Measurements from ENCODE around the gene MEIS3. TPM values are rescaled to one million over a fixed set of nuclear protein-coding genes. Genes with fewer than 3 reads are reported as not detected.
A peak's percentile ranks its signal among the peaks of the same experiment; 100 is the strongest.
"Not testable (repeated sequence)": the region's sequence is repeated elsewhere in the genome, so short reads cannot be mapped to it uniquely, and the experiment has no call there.

Gene MEIS3
- total and polyA plus RNA-seq, 5 experiments from 2014 or later, result not detected

DNA sequence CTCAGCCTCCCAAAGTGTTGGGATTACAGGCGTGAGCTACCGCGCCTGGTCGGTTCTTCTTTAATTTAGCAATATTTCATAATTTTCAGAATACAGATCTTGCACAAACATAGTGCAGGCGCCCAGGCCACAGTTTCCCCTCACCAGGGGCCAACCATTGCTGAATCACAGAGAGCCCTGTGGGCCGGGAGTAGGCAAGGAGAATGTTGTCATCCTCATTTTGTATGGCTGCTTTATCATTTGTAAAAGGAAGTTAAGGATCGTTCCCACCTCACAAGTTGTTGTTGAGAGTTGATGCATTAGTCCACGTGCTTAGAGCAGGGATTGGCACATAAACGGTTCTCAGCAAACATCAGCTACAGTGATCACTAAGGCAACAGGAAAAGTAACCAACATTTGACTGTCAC is 30.2 kb downstream of the MEIS3 start:
- no peaks in the 10 kb centered on the region for H3K9me3 Mint-ChIP-seq
- H3K36me3 Mint-ChIP-seq, result no peaks in the 10 kb centered on the region
- ATAC-seq (no peak), DNase-seq (no peak)
- H3K27me3 Mint-ChIP-seq, result peaks cover 4 to 16% (median 11%) of the 10 kb centered on the region in 5 donors
- no peak overlapping the region for H3K27ac Mint-ChIP-seq
- peaks cover 3 to 7% (median 6%) of the 10 kb centered on the region in 4 donors for H3K4me1 Mint-ChIP-seq
- POLR2A ChIA-PET, result no interaction called here
- H3K4me3 Mint-ChIP-seq, result peak overlapping the region in 1 of 10 donors; percentile 24

DNA sequence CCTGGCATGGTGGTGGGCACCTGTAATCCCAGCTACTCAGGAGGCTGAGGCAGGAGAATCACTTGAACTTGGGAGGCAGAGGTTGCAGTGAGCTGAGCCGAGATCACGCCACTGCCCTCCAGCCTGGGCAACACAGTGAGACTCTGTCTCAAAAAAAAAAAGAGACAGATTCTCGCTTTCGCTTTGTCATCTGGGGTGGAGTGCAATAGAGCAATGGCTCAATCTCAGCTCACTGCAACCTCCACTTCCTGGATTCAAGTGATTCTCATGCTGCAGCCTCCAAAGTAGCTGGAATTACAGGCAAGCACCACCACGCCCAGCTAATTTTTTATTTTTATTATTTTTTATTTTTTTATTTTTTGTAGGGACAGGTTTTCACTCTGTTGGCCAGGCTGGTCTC is 30.6 kb downstream of the MEIS3 start:
- H3K27ac Mint-ChIP-seq, DNase-seq, POLR2A ChIA-PET, H3K36me3 Mint-ChIP-seq, H3K4me1 Mint-ChIP-seq, H3K4me3 Mint-ChIP-seq, ATAC-seq, H3K9me3 Mint-ChIP-seq: not testable (repeated sequence)
- peaks cover 2 to 12% (median 7%) of the 10 kb centered on the region in 5 donors for H3K27me3 Mint-ChIP-seq

DNA sequence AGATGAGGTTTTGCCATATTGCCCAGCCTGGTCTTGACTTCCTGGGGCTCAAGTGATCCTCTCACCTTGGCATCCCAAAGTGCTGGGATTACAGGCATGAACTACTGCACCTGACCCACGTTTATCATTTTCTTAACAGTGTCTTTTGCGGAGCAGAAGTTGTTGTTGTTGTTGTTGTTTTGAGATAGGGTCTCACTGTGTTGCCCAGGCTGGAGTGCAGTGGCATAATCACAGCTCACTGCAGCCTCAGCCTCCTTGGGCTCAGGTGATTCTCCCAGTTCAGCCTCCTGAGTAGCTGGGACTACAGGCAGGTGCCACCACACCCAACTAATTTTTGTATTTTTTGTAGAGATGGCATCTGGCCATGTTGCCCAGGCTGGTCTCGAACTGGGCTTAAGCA is 31.7 kb downstream of the MEIS3 start:
- H3K27me3 Mint-ChIP-seq, H3K36me3 Mint-ChIP-seq, DNase-seq, H3K4me3 Mint-ChIP-seq, POLR2A ChIA-PET, ATAC-seq, H3K9me3 Mint-ChIP-seq: not testable (repeated sequence)
- Mint-ChIP-seq H3K27ac (peak overlapping the region in 1 of 10 donors; percentile 68), H3K4me1 (peaks cover 3 to 16% (median 13%) of the 10 kb centered on the region in 4 donors)

DNA sequence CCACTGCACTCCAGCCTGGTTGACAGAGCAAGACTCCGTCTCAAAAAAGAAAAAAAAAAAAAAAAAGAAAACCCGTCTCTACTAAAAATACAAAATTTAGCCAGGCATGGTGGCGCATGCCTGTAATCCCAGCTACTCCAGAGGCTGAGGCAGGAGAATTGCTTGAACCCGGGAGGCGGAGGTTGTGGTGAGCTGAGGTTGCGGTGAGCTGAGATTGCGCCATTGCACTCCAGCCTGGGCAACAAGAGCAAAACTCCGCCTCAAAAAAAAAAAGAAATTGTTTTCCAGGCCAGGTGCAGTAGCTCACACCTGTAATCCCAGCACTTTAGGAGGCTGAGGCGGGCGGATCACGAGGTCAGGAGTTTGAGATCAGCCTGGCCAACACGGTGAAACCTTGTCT is 32.7 kb downstream of the MEIS3 start:
- H3K27me3 Mint-ChIP-seq, H3K36me3 Mint-ChIP-seq, DNase-seq, ATAC-seq, H3K9me3 Mint-ChIP-seq, H3K4me3 Mint-ChIP-seq, H3K27ac Mint-ChIP-seq: not testable (repeated sequence)
- POLR2A ChIA-PET, result interaction anchor here (0.7 kb wide), 1 partner anchor 161 kb away, joined by 6 read pairs; no protein-coding TSS in a partner anchor
- peaks cover 6 to 23% (median 21%) of the 10 kb centered on the region in 4 donors for H3K4me1 Mint-ChIP-seq

DNA sequence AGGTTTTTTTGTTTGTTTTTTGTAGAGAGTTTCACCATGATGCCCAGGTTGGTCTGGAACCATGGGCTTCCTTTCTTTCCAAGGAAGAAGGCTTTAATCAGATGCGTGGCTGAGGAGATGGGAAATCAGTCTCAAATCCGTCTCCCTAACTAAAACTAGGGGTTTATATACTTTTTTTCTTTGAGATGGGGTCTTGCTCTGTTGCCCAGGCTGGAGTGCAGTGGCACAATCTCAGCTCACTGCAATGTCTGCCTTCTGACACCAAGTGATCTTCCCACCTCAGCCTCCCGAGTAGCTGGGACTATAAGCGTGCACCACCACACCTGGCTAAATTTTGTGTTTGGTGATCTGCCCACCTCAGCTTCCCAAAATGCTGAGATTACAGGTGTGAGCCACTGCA is 34.8 kb downstream of the MEIS3 start:
- not testable (repeated sequence) for H3K27ac Mint-ChIP-seq, H3K9me3 Mint-ChIP-seq, H3K27me3 Mint-ChIP-seq, DNase-seq, H3K4me3 Mint-ChIP-seq, ATAC-seq
- Mint-ChIP-seq H3K4me1 (peaks cover 8 to 26% (median 24%) of the 10 kb centered on the region in 4 donors), H3K36me3 (peaks cover 4 to 22% (median 12%) of the 10 kb centered on the region in 3 donors)
- POLR2A ChIA-PET, result interaction anchor here (0.6 kb wide), 1 partner anchor 286 kb away, joined by 3 read pairs; no protein-coding TSS in a partner anchor

DNA sequence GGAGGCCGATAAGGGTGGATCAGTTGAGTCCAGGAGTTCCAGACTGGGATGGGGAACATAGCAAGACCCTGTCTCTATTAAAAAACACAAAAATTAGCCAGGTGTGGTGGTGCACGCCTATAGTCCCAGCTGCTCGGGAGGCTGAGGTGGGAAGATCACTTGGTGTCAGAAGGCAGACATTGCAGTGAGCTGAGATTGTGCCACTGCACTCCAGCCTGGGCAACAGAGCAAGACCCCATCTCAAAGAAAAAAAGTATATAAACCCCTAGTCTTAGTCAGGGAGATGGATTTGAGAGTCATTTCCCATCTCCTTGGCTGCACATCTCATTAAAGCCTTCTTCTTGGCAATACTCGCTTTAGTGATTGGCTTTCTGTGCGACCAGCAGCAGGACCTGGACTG is 35.4 kb downstream of the MEIS3 start:
- Mint-ChIP-seq H3K4me1 (peaks cover 8 to 25% (median 23%) of the 10 kb centered on the region in 4 donors), H3K27ac (peak overlapping the region in 5 of 10 donors; percentile 26 to 61 (median 49)), H3K4me3 (peak overlapping the region in 1 of 10 donors; percentile 24), H3K36me3 (peaks cover 4 to 26% (median 12%) of the 10 kb centered on the region in 3 donors)
- ATAC-seq, DNase-seq, H3K9me3 Mint-ChIP-seq, H3K27me3 Mint-ChIP-seq: not testable (repeated sequence)
- POLR2A ChIA-PET, result interaction anchor here (0.6 kb wide), 1 partner anchor 287 kb away, joined by 3 read pairs; no protein-coding TSS in a partner anchor

DNA sequence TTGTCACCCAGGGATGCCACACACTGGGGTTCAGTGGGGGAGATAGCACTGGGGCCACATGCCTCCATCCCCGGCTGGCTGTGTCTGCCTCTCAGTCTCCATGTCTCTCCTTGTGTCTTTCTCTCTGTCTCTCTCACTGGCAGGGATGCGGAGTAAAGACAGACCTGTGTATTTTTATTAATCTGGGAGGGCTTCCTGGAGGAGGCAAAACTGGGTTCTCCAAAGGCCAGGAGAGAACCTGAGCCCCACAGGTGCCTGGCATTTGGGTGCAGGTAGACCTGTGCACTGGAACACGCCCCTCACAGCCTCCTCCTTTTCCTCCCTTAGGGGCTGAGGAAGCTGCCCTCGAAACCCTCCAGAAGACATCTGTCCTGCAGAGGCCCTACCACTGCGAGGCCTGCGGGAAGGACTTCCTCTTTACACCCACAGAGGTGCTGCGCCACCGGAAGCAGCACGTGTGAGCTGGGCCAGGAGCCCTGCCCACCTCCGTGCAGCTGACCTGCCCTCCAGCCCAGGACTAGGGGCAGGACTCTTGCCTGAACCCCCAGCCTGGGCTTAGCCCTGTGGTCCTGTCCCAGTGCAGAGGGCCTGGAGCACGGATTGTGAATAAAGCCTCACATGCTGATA is 37.6 kb downstream of the MEIS3 start:
- no peaks in the 10 kb centered on the region for H3K27me3 Mint-ChIP-seq
- H3K4me3 Mint-ChIP-seq, result peak overlapping the region in 4 of 10 donors; percentile 4 to 64 (median 50)
- ATAC-seq, result peak; percentile 66 to 70
- peak overlapping the region; percentile 58 to 97 (median 82) for H3K27ac Mint-ChIP-seq
- peaks cover 8 to 25% (median 23%) of the 10 kb centered on the region in 4 donors for H3K4me1 Mint-ChIP-seq
- H3K9me3 Mint-ChIP-seq, result no peaks in the 10 kb centered on the region
- peak in 4 of 10 donors; percentile 7 to 30 (median 16) for DNase-seq
- peaks cover 4 to 37% (median 12%) of the 10 kb centered on the region in 3 donors for H3K36me3 Mint-ChIP-seq
- POLR2A ChIA-PET, result no interaction called here

DNA sequence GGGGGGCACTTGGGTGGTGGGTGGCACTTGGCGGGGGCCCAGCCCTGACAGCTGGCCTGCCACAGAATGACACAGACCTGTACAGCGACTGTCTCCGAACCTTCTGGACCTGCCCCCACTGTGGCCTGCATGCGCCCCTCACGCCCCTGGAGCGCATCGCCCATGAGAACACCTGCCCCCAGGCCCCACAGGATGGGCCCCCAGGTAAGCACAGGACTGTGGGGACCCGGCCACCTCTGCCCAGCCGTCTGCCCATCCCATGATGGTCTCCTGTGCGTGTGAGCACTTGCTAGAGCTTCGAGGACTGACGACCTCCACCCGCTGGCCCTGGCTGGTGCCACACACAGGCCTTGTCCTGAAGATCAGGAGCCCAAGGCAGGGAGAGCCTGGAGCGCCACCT is 38.2 kb downstream of the MEIS3 start:
- peak overlapping the region in 2 of 10 donors; percentile 44 to 64 for H3K4me3 Mint-ChIP-seq
- peak overlapping the region in 9 of 10 donors; percentile 58 to 97 (median 83) for H3K27ac Mint-ChIP-seq
- POLR2A ChIA-PET, result interaction anchor here (0.5 kb wide), 1 partner anchor 565 kb away, joined by 3 read pairs; no protein-coding TSS in a partner anchor
- peaks cover 4 to 39% (median 13%) of the 10 kb centered on the region in 3 donors for H3K36me3 Mint-ChIP-seq
- ATAC-seq, result no peak
- no peaks in the 10 kb centered on the region for H3K9me3 Mint-ChIP-seq
- H3K27me3 Mint-ChIP-seq, result no peaks in the 10 kb centered on the region
- H3K4me1 Mint-ChIP-seq, result peaks cover 8 to 25% (median 23%) of the 10 kb centered on the region in 4 donors
- DNase-seq, result no peak

DNA sequence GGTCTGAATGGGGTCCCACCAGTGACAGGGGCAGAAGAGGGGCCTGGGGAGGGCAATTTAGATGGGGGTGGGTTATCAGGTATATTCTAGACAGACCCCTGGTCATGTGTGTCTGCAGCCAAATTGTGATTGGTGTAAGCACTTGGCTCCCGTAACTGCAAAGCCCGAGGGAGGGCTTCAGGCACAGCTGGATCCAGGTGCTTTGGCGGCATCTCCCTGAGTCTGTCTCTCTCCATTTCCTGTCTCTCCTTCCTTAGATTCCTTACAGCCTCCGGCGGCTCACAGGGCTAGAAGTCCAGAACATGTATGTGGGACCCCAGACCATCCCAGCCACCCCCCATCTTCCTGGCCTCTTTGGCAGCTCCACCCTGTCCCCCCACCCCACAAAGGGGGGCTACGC is 38.8 kb downstream of the MEIS3 start:
- peak overlapping the region in 5 of 10 donors; percentile 19 to 58 (median 56) for H3K27ac Mint-ChIP-seq
- no peak overlapping the region for H3K4me3 Mint-ChIP-seq
- no peaks in the 10 kb centered on the region for H3K9me3 Mint-ChIP-seq
- peaks cover 8 to 25% (median 23%) of the 10 kb centered on the region in 4 donors for H3K4me1 Mint-ChIP-seq
- POLR2A ChIA-PET, result interaction anchor here (0.5 kb wide), 1 partner anchor 564 kb away, joined by 3 read pairs; no protein-coding TSS in a partner anchor
- H3K27me3 Mint-ChIP-seq, result no peaks in the 10 kb centered on the region
- peaks cover 4 to 43% (median 14%) of the 10 kb centered on the region in 3 donors for H3K36me3 Mint-ChIP-seq
- DNase-seq (no peak), ATAC-seq (no peak)

DNA sequence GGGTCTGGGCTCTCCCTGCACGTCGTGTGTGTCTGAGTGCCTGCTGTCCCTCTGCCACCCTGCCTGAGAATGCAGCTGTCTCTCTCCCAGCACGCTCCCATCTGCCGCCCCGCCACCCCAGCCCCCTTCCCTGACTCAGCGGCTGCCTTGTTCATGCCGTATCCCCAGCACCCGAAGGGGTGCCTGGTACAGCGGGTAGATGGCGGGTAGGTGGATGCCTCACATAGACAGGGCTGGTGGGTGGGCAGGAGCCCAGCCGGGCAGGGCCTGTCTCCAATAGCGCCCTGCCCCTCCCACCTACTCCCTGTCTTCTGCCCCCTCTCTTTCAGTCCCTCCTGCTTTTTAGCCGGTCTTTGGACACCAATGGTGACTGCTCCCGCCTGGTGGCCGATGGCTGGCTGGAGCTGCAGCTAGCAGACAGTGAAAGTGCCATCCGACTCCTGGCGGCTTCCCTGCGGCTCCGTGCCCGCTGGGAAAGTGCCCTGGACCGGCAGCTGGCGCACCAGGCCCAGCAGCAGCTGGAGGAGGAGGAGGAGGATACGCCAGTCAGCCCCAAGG is 39.9 kb downstream of the MEIS3 start:
- ATAC-seq (no peak), DNase-seq (no peak)
- Mint-ChIP-seq H3K36me3 (peaks cover 4 to 50% (median 14%) of the 10 kb centered on the region in 3 donors), H3K27ac (peak overlapping the region in 1 of 10 donors; percentile 11), H3K4me3 (no peak overlapping the region), H3K27me3 (no peaks in the 10 kb centered on the region), H3K4me1 (peaks cover 8 to 25% (median 23%) of the 10 kb centered on the region in 4 donors), H3K9me3 (no peaks in the 10 kb centered on the region)
- POLR2A ChIA-PET, result no interaction called here

DNA sequence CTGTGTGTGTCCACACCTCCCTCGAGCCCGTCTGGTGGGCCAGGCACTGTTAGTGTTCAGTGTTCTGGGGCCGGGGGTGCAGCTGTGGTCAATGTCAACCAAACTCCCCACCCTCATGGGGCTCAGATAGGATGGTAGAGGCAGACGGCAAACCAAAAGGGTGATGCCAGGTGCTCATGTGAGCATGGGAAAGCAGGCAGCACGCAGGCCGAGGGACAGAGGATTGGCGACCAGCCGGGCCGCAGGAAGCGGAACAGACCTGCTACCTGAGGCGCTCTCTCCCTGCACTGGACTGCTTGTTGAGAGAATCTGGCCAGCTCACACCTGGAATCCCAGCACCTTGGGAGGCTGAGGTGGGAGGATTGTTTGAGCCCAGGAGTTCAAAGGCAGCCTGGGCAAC is 41.1 kb downstream of the MEIS3 start:
- DNase-seq (no peak), ATAC-seq (no peak)
- Mint-ChIP-seq H3K27ac (peak overlapping the region in 2 of 10 donors; percentile 22 to 37), H3K4me3 (no peak overlapping the region), H3K4me1 (peaks cover 8 to 21% (median 19%) of the 10 kb centered on the region in 4 donors), H3K27me3 (no peaks in the 10 kb centered on the region), H3K9me3 (no peaks in the 10 kb centered on the region), H3K36me3 (peaks cover 4 to 53% (median 14%) of the 10 kb centered on the region in 3 donors)
- POLR2A ChIA-PET, result no interaction called here

DNA sequence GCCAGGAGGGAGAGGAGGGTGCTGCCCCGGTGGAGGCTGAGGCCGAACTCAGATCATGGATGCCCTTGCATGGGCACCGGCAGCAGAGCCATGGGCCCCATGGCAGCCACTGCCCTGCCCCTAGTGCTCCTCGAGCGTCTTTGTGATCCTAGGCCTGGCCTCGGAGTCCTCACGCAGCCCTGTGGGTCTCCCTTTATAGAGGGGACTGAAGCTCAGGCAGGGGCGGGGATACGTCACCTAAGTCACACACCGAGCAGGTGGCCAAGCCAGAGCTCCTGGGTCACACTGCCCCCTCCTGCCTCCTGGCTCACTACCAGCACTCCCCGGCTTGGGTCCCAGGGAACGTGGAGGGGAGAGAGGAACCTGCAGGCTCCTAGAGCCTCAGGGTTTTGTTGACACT is 41.5 kb downstream of the MEIS3 start:
- ATAC-seq (no peak), DNase-seq (no peak)
- H3K27me3 Mint-ChIP-seq, result no peaks in the 10 kb centered on the region
- POLR2A ChIA-PET, result no interaction called here
- H3K9me3 Mint-ChIP-seq, result no peaks in the 10 kb centered on the region
- H3K4me1 Mint-ChIP-seq, result peaks cover 8 to 17% (median 16%) of the 10 kb centered on the region in 4 donors
- no peak overlapping the region for H3K4me3 Mint-ChIP-seq
- H3K27ac Mint-ChIP-seq, result peak overlapping the region in 1 of 10 donors; percentile 22
- H3K36me3 Mint-ChIP-seq, result peaks cover 4 to 57% (median 14%) of the 10 kb centered on the region in 3 donors

DNA sequence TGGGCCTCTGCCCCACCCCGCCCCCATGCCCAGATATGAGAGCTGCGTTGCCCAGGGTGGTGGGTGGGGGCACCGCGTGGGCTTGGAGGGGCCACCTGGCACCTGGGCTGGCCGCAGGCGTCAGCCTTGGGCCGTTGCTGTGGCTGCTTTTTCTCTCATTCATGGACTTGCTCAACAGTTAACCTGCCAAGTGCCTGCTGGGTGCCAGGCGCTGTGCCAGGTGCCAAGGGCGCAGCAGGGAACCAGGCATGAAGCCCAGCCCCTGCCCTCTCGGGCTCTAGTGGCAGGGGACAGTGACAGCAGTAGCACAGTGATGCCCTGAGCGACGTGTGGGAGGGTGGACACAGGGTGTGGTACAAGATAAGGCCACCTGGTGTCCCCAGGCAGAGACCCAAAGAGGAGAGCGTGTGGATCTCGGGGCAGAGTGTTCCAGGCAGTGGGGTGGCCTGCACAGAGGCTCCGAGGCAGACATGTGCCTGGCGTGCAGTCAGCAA is 42.1 kb downstream of the MEIS3 start:
- Mint-ChIP-seq H3K27me3 (no peaks in the 10 kb centered on the region), H3K4me1 (peaks cover 7 to 15% (median 14%) of the 10 kb centered on the region in 4 donors), H3K9me3 (no peaks in the 10 kb centered on the region), H3K4me3 (no peak overlapping the region), H3K36me3 (peaks cover 4 to 56% (median 14%) of the 10 kb centered on the region in 3 donors), H3K27ac (no peak overlapping the region)
- POLR2A ChIA-PET, result interaction anchor here (1.3 kb wide), 1 partner anchor 28 kb away, joined by 4 read pairs; the partner anchor contains the start of gene DHX34
- ATAC-seq, result no peak
- no peak for DNase-seq

Measured in naive thymus-derived CD8-positive, alpha-beta T cell (primary cell).